ENCODE measurements around the gene TCEA3. TPM values are rescaled to one million over a fixed set of nuclear protein-coding genes. Genes with fewer than 3 reads are reported as not detected.

The TCEA3 gene
- polyA plus RNA-seq, 1 donor (not counting 4 experiments of a cell fraction or from before 2014, with no cell fraction given), result 0.38 TPM

- peak overlapping the region; percentile 84 for H3K4me2 ChIP-seq (ENCODE audit: control insufficient read depth, extremely low read depth, insufficient read depth, low read depth, low read length)
- peaks cover 40% of the 10 kb centered on the region for H3K79me2 ChIP-seq (ENCODE audit: control insufficient read depth, insufficient read depth, low read length)
- no peak for TF ChIP-seq CTCF (optimal IDR thresholded peaks at IDR 0.05 in 1 of 3, IDR thresholded peaks at IDR 0.05 in 1 of 3, conservative IDR thresholded peaks at IDR 0.05 in 1 of 3; ENCODE audit: extremely low read depth in 1 of 3, insufficient read depth in 2 of 3, low read length in 3 of 3)
- no peak for TF ChIP-seq EZH2 (IDR thresholded peaks at IDR 0.05; ENCODE audit: low read length)
- DNase-seq (ENCODE audit: low read depth, low spot score) (no peak), FAIRE-seq (peak; percentile 5)
- H3K27me3 ChIP-seq (ENCODE audit: control insufficient read depth, extremely low read depth, insufficient read depth, low read length), result no peaks in the 10 kb centered on the region
- no peaks in the 10 kb centered on the region for H3K9me1 ChIP-seq (ENCODE audit: control insufficient read depth, extremely low read depth, insufficient read depth, low read length)
- H3K4me1 ChIP-seq (ENCODE audit: control insufficient read depth, extremely low read depth, insufficient read depth, low read length), result peaks cover 18% of the 10 kb centered on the region
- H3K36me3 ChIP-seq (ENCODE audit: control insufficient read depth in 2 of 2, extremely low read depth in 1 of 2, insufficient read depth in 2 of 2, low read length in 2 of 2), result no peaks in the 10 kb centered on the region
- peak overlapping the region; percentile 91 for H3K27ac ChIP-seq (ENCODE audit: control insufficient read depth, insufficient read depth, low read length)
- H3K9ac ChIP-seq (ENCODE audit: control insufficient read depth, extremely low read depth, insufficient read depth, low read length), result peak overlapping the region; percentile 94
- peaks cover 25% of the 10 kb centered on the region for H4K20me1 ChIP-seq (ENCODE audit: control insufficient read depth, extremely low read depth, insufficient read depth, low read length)
- dilution Hi-C loops (cut with MboI; ENCODE audit: extremely low pct_ligation_motif_present, low sequenced_read_pairs), result no loop called here
- H3K4me3 ChIP-seq (ENCODE audit: control insufficient read depth in 2 of 3, extremely low read depth in 1 of 3, insufficient read depth in 2 of 3, low read depth in 1 of 3, low read length in 3 of 3), result peak overlapping the region; percentile 56 to 98 (median 81)
- no peaks in the 10 kb centered on the region for H3K9me3 ChIP-seq (ENCODE audit: control insufficient read depth, low read depth, low read length)
- H2AFZ ChIP-seq (ENCODE audit: control insufficient read depth, low read length), result peak overlapping the region; percentile 93
These were observed 79.5 kb downstream of the TCEA3 start for GRCh38 chr1:23344987-23345472.

- peaks cover 0 to 3% of the 10 kb centered on the region in 2 experiments for H3K36me3 ChIP-seq (ENCODE audit: control insufficient read depth in 2 of 2, extremely low read depth in 1 of 2, insufficient read depth in 2 of 2, low read length in 2 of 2)
- dilution Hi-C loops (cut with MboI; ENCODE audit: extremely low pct_ligation_motif_present, low sequenced_read_pairs), result no loop called here
- no peaks in the 10 kb centered on the region for H3K9me1 ChIP-seq (ENCODE audit: control insufficient read depth, extremely low read depth, insufficient read depth, low read length)
- H3K79me2 ChIP-seq (ENCODE audit: control insufficient read depth, insufficient read depth, low read length), result peaks cover 47% of the 10 kb centered on the region
- peak within 1 kb of the TSS; percentile 88 for H3K4me2 ChIP-seq (ENCODE audit: control insufficient read depth, extremely low read depth, insufficient read depth, low read depth, low read length)
- H3K9ac ChIP-seq (ENCODE audit: control insufficient read depth, extremely low read depth, insufficient read depth, low read length), result peak within 1 kb of the TSS; percentile 94
- peak within 1 kb of the TSS; percentile 91 for H3K27ac ChIP-seq (ENCODE audit: control insufficient read depth, insufficient read depth, low read length)
- FAIRE-seq, result peak; percentile 44
- H3K27me3 ChIP-seq (ENCODE audit: control insufficient read depth, extremely low read depth, insufficient read depth, low read length), result no peaks in the 10 kb centered on the region
- TF ChIP-seq EZH2 (IDR thresholded peaks at IDR 0.05; ENCODE audit: low read length) (no peak), CTCF (optimal IDR thresholded peaks at IDR 0.05 in 1 of 3, IDR thresholded peaks at IDR 0.05 in 1 of 3, conservative IDR thresholded peaks at IDR 0.05 in 1 of 3; ENCODE audit: extremely low read depth in 1 of 3, insufficient read depth in 2 of 3, low read length in 3 of 3) (no peak)
- H3K4me3 ChIP-seq (ENCODE audit: control insufficient read depth in 2 of 3, extremely low read depth in 1 of 3, insufficient read depth in 2 of 3, low read depth in 1 of 3, low read length in 3 of 3), result peak within 1 kb of the TSS; percentile 56 to 98 (median 81)
- H3K9me3 ChIP-seq (ENCODE audit: control insufficient read depth, low read depth, low read length), result no peaks in the 10 kb centered on the region
- peaks cover 21% of the 10 kb centered on the region for H3K4me1 ChIP-seq (ENCODE audit: control insufficient read depth, extremely low read depth, insufficient read depth, low read length)
- H2AFZ ChIP-seq (ENCODE audit: control insufficient read depth, low read length), result peak within 1 kb of the TSS; percentile 93
- peaks cover 29% of the 10 kb centered on the region for H4K20me1 ChIP-seq (ENCODE audit: control insufficient read depth, extremely low read depth, insufficient read depth, low read length)
- peak; percentile 98 for DNase-seq (ENCODE audit: low read depth, low spot score)
These were observed 80.2 kb downstream of the TCEA3 start, which contains the start of gene HNRNPR for GRCh38 chr1:23344111-23344986. Gene HNRNPR, minus strand, starts transcription at chr1:23344284. Its CDS starts 3,276 bp downstream, at chr1:23341008.

All from keratinocyte (primary cell).